ENCODE measurements around the gene CCDC88C. TPM values are rescaled to one million over a fixed set of nuclear protein-coding genes. Genes with fewer than 3 reads are reported as not detected.

Gene CCDC88C
- total RNA-seq, 6 donors from 2014 or later = 33.1 to 119 (median 54.5) TPM

DNA sequence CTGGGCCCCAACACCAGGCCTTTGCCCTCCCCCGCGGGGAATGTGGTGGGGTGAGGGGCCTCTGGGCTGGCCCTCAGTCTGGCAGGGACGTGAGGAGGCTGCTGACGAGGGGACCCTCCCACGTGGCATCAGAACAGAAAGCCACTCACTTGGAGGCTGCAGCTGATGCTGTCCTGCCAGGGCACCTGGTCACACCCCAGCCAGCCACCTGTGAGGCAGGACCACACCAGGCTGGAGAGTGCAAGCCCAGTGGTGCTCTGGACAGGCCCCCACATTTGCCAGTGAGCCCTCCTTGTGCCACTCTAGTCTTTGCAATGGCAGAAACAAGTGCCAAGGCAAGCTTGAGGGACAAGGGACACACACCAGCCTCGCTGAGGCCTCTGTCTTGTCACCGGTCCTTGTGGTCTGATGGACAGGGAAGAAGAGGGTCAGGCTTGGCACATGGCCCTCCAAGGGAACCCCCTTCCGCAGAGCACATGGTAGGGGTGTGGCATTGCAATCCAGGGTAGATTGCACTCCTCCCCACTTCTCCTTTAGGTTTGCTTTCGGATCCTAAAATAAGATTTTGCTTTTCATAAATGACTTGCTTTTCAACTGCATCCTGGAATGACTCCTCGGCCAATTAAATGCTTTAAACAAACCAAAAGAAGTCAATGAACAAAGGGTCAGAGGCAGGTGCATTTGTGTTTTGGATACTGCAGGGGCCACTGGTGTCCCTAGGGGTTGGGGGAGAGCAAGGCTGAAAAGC lies 53.7 kb downstream of the CCDC88C start:
- WGBS, 2 donors = 52 to 72% methylated on average over 7 to 10 of the region's 10 CpGs
- H3K27ac ChIP-seq = peak overlapping the region in 3 of 4 donors; percentile 8 to 63 (median 52)
- ATAC-seq (ENCODE audit: low FRiP score in 2 of 2) = peak in 1 of 2 donors; percentile 60

DNA sequence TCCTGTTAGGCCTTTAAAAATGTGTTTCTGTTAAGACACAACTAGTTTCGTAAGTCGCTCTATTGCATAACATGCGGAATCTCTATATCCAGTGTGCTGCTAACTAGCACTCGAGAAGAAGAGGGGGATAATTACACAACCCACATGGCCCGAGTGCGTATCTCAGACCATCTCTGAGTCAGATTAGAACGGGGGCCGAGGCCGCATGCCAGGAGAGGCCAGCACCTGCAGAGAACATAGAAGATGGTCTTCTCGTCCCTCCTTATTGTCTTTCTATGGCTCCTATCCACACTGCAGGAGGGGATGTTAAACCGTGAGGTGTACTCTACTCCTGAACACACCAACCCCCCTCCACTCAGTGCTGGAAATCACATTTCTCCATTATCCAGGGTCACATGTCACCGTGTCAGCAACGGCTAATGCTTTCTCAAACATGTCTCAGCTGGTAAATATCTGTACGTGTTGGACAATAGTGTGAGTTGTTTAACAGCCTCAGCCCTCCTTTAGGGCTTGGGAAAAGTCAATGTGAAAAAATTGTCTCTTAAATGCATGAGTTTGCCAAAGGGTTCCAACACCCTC lies 56.3 kb downstream of the CCDC88C start:
- ATAC-seq (ENCODE audit: low FRiP score in 2 of 2) = peak; percentile 80
- peak in 1 of 2 donors; percentile 91 for DNase-seq
- Histone ChIP-seq H3K4me3 (no peak overlapping the region), H3K9me3 (no peaks in the 10 kb centered on the region), H3K27me3 (no peaks in the 10 kb centered on the region), H3K4me1 (peaks cover 22 to 59% (median 39%) of the 10 kb centered on the region in 4 donors), H3K27ac (peak overlapping the region; percentile 68 to 81 (median 78)), H3K36me3 (peaks cover 0 to 4% (median 1%) of the 10 kb centered on the region in 4 donors)
- WGBS, 2 donors = 29 to 58% methylated on average over 12 to 14 of the region's 14 CpGs
- no peak for TF ChIP-seq CTCF (IDR thresholded peaks at IDR 0.05)
- peak in 2 of 4 donors; percentile 27 to 64 for TF ChIP-seq EP300 (IDR thresholded peaks at IDR 0.05)
- peak; percentile 70 to 78 for TF ChIP-seq POLR2AphosphoS5 (IDR thresholded peaks at IDR 0.05)

More for the DNA sequence above, 53.7 kb downstream of the CCDC88C start:
- peak; percentile 68 to 71 for DNase-seq
- TF ChIP-seq EP300 (IDR thresholded peaks at IDR 0.05) (no peak), POLR2AphosphoS5 (IDR thresholded peaks at IDR 0.05) (no peak), POLR2A (IDR thresholded peaks at IDR 0.05) (no peak), CTCF (IDR thresholded peaks at IDR 0.05) (no peak)
- no peaks in the 10 kb centered on the region for H3K27me3 ChIP-seq
- H3K4me1 ChIP-seq = peaks cover 36 to 83% (median 58%) of the 10 kb centered on the region in 4 donors
- no peaks in the 10 kb centered on the region for H3K36me3 ChIP-seq
- H3K4me3 ChIP-seq = no peak overlapping the region
- H3K9me3 ChIP-seq = no peaks in the 10 kb centered on the region

DNA sequence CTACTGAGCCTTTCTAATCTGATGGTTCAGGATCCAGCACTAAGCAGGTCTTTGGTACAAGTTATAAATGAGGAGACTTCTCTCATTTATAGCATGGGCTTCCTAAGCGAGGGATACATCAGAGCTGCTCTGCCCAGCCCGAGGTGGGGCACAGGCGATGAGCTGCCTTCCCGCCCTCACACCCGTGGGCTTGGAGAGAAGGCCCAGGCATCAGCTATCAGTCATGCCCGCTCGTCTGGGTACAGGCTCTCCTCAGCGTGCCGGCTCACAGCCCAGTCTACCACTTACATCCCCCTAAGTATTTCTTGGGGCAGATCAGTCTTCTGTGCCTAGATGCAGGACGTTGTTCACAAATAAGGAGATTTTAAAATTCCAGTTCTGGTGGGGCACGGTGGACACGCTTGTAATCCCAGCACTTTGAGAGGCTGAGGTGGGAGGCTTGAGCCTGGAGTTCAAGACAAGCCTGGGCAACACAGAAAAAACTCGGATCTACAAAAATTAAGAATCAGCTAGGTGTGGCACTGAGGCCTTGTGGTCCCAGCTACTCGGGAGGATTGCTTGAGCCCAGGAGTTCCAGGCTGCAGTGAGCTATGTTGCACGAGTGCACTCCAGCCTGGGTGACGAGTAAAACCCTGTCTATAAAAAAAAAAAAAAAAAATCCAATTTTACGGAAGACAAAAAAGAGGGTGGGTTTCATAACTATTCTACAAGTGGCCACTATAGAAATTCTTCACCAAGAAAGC lies 57.0 kb downstream of the CCDC88C start:
- no peaks in the 10 kb centered on the region for H3K9me3 ChIP-seq
- no peaks in the 10 kb centered on the region for H3K27me3 ChIP-seq
- TF ChIP-seq EP300 (IDR thresholded peaks at IDR 0.05) (no peak), CTCF (IDR thresholded peaks at IDR 0.05) (no peak), POLR2A (IDR thresholded peaks at IDR 0.05) (no peak), POLR2AphosphoS5 (IDR thresholded peaks at IDR 0.05) (no peak)
- peaks cover 22 to 59% (median 38%) of the 10 kb centered on the region in 4 donors for H3K4me1 ChIP-seq
- H3K4me3 ChIP-seq = no peak overlapping the region
- ATAC-seq (ENCODE audit: low FRiP score in 2 of 2) = peak; percentile 19 to 62
- H3K27ac ChIP-seq = peak overlapping the region; percentile 68 to 81 (median 78)
- WGBS, 2 donors = 69 to 76% methylated on average over 17 of the region's 17 CpGs
- DNase-seq = peak in 1 of 2 donors; percentile 41
- peaks cover 0 to 6% (median 1%) of the 10 kb centered on the region in 4 donors for H3K36me3 ChIP-seq

DNA sequence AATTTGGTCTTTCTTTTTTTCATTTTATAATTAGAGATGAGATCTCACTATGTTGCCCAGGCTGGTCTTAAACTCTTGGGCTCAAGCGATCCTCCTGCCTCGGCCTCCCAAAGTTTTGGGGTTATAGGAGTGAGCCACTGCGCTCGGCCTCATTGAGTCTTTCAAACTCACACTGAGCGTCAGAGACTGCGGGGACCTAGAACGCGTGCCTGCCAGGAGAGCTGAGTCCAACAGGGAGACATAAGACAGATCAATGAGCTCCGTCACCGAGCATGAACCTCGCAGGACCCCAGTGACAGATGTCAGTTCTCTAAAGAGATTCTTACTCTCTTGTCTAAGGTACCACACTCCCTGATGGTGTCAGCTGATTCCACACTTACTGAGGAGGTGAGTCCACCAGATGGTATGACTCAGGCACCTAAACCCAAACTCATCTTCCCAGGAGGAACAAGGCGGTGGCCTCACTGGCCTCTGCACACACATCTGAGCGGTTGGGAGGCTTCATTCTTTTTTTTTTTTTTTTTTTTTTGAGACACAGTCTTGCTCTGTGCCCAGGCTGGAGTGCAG lies 58.9 kb downstream of the CCDC88C start:
- Histone ChIP-seq H3K4me1 (peaks cover 19 to 43% (median 34%) of the 10 kb centered on the region in 4 donors), H3K36me3 (peaks cover 0 to 6% (median 1%) of the 10 kb centered on the region in 4 donors), H3K9me3 (no peaks in the 10 kb centered on the region), H3K27ac (peak overlapping the region in 2 of 4 donors; percentile 2 to 56), H3K4me3 (no peak overlapping the region), H3K27me3 (no peaks in the 10 kb centered on the region)
- ATAC-seq (ENCODE audit: low FRiP score in 2 of 2) = no peak
- no peak for DNase-seq
- 96 to 97% methylated on average over 13 of the region's 13 CpGs for WGBS, 2 donors
- no peak for TF ChIP-seq POLR2A (IDR thresholded peaks at IDR 0.05)
- no peak for TF ChIP-seq POLR2AphosphoS5 (IDR thresholded peaks at IDR 0.05)
- no peak for TF ChIP-seq CTCF (IDR thresholded peaks at IDR 0.05)
- no peak for TF ChIP-seq EP300 (IDR thresholded peaks at IDR 0.05)

All from upper lobe of left lung (tissue), 6 donors.